ENCODE results near the gene SCG3. TPM values are rescaled to one million over a fixed set of nuclear protein-coding genes. Genes with fewer than 3 reads are reported as not detected.

SCG3 gene
- total and polyA plus RNA-seq, 2 of the 13 experiments (the other 11 are each of a cell fraction or from before 2014, with no cell fraction given) = not detected

DNA sequence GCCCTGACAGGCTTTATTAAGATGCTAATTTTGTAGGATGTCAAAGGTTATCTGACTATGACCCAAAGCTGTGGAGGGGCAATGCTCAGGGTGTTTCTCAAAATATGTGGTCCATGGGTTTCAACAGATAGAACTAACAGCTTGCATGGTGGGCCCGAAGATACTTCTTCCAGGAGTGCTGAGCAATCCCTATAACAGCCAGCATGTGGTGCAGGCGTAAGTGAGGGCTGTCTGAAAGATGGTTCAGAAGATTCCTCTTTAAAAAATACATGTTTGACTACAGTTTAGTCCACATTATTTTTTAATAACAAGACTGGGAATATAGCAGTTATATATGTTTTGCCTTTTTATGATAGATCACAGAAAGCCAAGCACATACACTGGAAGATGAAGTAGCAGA lies 7.6 kb downstream of the SCG3 start (continued):
- TF ChIP-seq, protein P1, sequence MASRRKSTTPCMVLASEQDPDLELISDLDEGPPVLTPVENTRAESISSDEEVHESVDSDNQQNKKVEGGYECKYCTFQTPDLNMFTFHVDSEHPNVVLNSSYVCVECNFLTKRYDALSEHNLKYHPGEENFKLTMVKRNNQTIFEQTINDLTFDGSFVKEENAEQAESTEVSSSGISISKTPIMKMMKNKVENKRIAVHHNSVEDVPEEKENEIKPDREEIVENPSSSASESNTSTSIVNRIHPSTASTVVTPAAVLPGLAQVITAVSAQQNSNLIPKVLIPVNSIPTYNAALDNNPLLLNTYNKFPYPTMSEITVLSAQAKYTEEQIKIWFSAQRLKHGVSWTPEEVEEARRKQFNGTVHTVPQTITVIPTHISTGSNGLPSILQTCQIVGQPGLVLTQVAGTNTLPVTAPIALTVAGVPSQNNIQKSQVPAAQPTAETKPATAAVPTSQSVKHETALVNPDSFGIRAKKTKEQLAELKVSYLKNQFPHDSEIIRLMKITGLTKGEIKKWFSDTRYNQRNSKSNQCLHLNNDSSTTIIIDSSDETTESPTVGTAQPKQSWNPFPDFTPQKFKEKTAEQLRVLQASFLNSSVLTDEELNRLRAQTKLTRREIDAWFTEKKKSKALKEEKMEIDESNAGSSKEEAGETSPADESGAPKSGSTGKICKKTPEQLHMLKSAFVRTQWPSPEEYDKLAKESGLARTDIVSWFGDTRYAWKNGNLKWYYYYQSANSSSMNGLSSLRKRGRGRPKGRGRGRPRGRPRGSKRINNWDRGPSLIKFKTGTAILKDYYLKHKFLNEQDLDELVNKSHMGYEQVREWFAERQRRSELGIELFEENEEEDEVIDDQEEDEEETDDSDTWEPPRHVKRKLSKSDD (CRISPR knock-in tag; IDR thresholded peaks at IDR 0.05; ENCODE audit: low read depth) = no peak
- no peak for TF ChIP-seq ZNF44 (CRISPR knock-in tag; IDR thresholded peaks at IDR 0.05)
- TF ChIP-seq, protein P2, sequence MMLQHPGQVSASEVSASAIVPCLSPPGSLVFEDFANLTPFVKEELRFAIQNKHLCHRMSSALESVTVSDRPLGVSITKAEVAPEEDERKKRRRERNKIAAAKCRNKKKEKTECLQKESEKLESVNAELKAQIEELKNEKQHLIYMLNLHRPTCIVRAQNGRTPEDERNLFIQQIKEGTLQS (CRISPR knock-in tag; IDR thresholded peaks at IDR 0.05) = no peak

DNA sequence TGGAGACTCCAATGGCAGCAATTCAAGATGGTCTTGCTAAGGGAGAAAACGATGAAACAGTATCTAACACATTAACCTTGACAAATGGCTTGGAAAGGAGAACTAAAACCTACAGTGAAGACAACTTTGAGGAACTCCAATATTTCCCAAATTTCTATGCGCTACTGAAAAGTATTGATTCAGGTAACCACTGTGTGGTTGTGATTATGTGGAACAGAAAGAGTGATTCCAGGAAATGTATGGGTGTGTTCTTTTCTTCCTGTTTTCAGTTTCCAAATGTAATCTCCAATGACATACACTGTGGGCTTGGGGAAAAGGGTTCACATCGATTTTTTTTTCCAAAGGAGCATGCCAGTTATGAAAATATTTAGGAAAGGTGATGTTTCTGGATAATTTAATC lies 10.9 kb downstream of the SCG3 start:
- 20% methylated on average over 3 of the region's 3 CpGs for WGBS (ENCODE audit: low lambda C conversion rate)
- BruUV-seq (replicated peaks) = no TSS peak

More for the DNA sequence above, 10.9 kb downstream of the SCG3 start:
- Histone ChIP-seq H3K79me2 (ENCODE audit: insufficient read depth, low read length) (no peaks in the 10 kb centered on the region), H3K9ac (ENCODE audit: insufficient read depth, low read depth, low read length) (no peak overlapping the region), H3K27ac (ENCODE audit: extremely low read length, insufficient read depth, low read length) (no peak overlapping the region), H2AFZ (ENCODE audit: low read length) (no peak overlapping the region), H3K4me3 (replicated peaks in 1 of 3; ENCODE audit: insufficient read depth in 1 of 3, low read depth in 2 of 3, low read length in 3 of 3) (no peak overlapping the region), H3K9me3 (ENCODE audit: low read length) (no peaks in the 10 kb centered on the region), H3K4me1 (ENCODE audit: insufficient read depth, low read length) (no peaks in the 10 kb centered on the region), H3K27me3 (ENCODE audit: control insufficient read depth in 1 of 2, insufficient read depth in 2 of 2, low read length in 2 of 2) (no peaks in the 10 kb centered on the region), H3K4me2 (ENCODE audit: low read depth, low read length) (no peak overlapping the region), H4K20me1 (ENCODE audit: insufficient read depth, low read length) (no peaks in the 10 kb centered on the region), H3K36me3 (replicated peaks in 1 of 2; ENCODE audit: control insufficient read depth in 1 of 2, insufficient read depth in 2 of 2, low read length in 2 of 2) (no peaks in the 10 kb centered on the region)
- ChIA-PET CTCF (ENCODE audit: low intra/inter-chr PET ratio, low total read pairs) (no interaction called here), POLR2A (no interaction called here)
- in situ Hi-C loops (cut with HindIII; ENCODE audit: extremely low pct_ligation_motif_present, low pct_unique_long_range_greater_than_20kb) = no loop called here
- FAIRE-seq (no peak), DNase-seq (ENCODE audit: low spot score) (no peak), ATAC-seq (no peak)
- TF ChIP-seq, protein P3, sequence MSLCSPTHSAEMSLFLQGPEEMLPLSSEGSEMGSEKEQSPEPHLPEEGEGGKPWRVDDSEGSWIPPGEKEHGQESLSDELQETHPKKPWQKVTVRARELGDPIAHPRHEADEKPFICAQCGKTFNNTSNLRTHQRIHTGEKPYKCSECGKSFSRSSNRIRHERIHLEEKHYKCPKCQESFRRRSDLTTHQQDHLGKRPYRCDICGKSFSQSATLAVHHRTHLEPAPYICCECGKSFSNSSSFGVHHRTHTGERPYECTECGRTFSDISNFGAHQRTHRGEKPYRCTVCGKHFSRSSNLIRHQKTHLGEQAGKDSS (CRISPR knock-in tag; IDR thresholded peaks at IDR 0.05; ENCODE audit: borderline replicate concordance, low read depth) = no peak
- TF ChIP-seq TARDBP (CRISPR knock-in tag; IDR thresholded peaks at IDR 0.05) = no peak
- intact Hi-C loops (cut with micrococcal nuclease; ENCODE audit: unreplicated experiment) = no loop called here
